H1 (cell line): ENCODE data around the gene JMJD8. TPM values are rescaled to one million over a fixed set of nuclear protein-coding genes. Genes with fewer than 3 reads are reported as not detected.

ENCODE experiments used
- CTCF ChIA-PET: fragments of 300-600 bp; sonication (Branson Sonifier 250); formaldehyde crosslinking; loops from one replicate; lab custom pipeline; 2021; ENCODE audit not compliant: partially characterized antibody; lab: Charles Lee
- POLR2A ChIA-PET: fragments of 300-600 bp; sonication (Branson Sonifier 250); formaldehyde crosslinking; loops from one replicate; lab custom pipeline; 2021; ENCODE audit warnings: inconsistent platforms; ENCODE audit not compliant: partially characterized antibody; lab: Charles Lee
- DNase-seq, 2 experiments: peaks; one replicate each; pipeline versions ENCODE4 v3.0.0 to v3.0.0-alpha.2; 2010 to 2022; ENCODE audit warnings: low spot score in 2 of 2, low read depth in 1 of 2, mixed read lengths in 1 of 2
- FAIRE-seq: peaks from 2 replicates; lab custom pipeline; 2011; peaks lifted over from hg19 to GRCh38; lab: Jason Lieb, UNC
- H2AFZ ChIP-seq: 2 replicates; pipeline ENCODE4 v1.8.1; 2012; ENCODE audit warnings: low read length, inconsistent platforms
- H2AK5ac ChIP-seq: 2 replicates; pipeline ENCODE4 v1.6.1; 2013; ENCODE audit warnings: low read depth, low read length
- H2BK120ac ChIP-seq: replicated peaks from 2 replicates; pipeline ENCODE3; 2013; ENCODE audit warnings: low read depth, low read length, inconsistent platforms
- H2BK12ac ChIP-seq: 2 replicates; pipeline ENCODE4 v1.6.1; 2013; ENCODE audit warnings: low read depth, low read length
- H2BK15ac ChIP-seq: 2 replicates; pipeline ENCODE4 v1.6.1; 2013; ENCODE audit warnings: low read length
- H2BK20ac ChIP-seq: 2 replicates; pipeline ENCODE4 v1.6.1; 2013; ENCODE audit warnings: low read length
- H2BK5ac ChIP-seq: 2 replicates; pipeline ENCODE4 v1.6.1; 2013; ENCODE audit warnings: low read depth, low read length
- H3K14ac ChIP-seq: 2 replicates; pipeline ENCODE4 v1.6.1; 2013; ENCODE audit warnings: inconsistent platforms; ENCODE audit not compliant: insufficient read length
- H3K18ac ChIP-seq: 2 replicates; pipeline ENCODE4 v1.6.1; 2013; ENCODE audit warnings: low read length; ENCODE audit errors: extremely low read depth
- H3K23ac ChIP-seq: 2 replicates; pipeline ENCODE4 v1.6.1; 2013; ENCODE audit warnings: inconsistent platforms; ENCODE audit not compliant: insufficient read length
- H3K23me2 ChIP-seq: 2 replicates; pipeline ENCODE4 v1.6.1; 2013; ENCODE audit warnings: low read depth, low read length
- H3K27ac ChIP-seq: 2 replicates; pipeline ENCODE4 v1.6.1; 2011; ENCODE audit warnings: low read depth, low read length, inconsistent platforms
- H3K27me3 ChIP-seq, 4 experiments: replicated peaks in 1 of 4; 1 replicate in 1 of 4; 2 replicates in 3 of 4; pipeline versions ENCODE4 v1.6.1 to v1.8.1; 2011 to 2013; ENCODE audit warnings: low read length in 3 of 4, mild to moderate bottlenecking in 3 of 4, inconsistent platforms in 2 of 4, mixed read lengths in 2 of 4, moderate library complexity in 1 of 4; ENCODE audit not compliant: control insufficient read depth in 3 of 4, insufficient read depth in 3 of 4; ENCODE audit errors: extremely low read depth in 1 of 4
- H3K36me3 ChIP-seq, 4 experiments: 2 replicates each; pipeline versions ENCODE4 v1.6.1 to v1.8.1; 2011 to 2013; ENCODE audit warnings: mild to moderate bottlenecking in 4 of 4, low read length in 3 of 4, moderate library complexity in 2 of 4, control low read depth in 1 of 4, inconsistent platforms in 1 of 4; ENCODE audit not compliant: insufficient read depth in 4 of 4, control insufficient read depth in 2 of 4
- H3K4ac ChIP-seq: replicated peaks from 2 replicates; pipeline ENCODE3; 2013; ENCODE audit warnings: low read length, low read depth, mixed read lengths, inconsistent platforms; ENCODE audit not compliant: insufficient read length
- H3K4me1 ChIP-seq, 4 experiments: replicated peaks in 1 of 4; 1 replicate in 1 of 4; 2 replicates in 3 of 4; pipeline versions ENCODE4 v1.6.1 to v1.8.1; 2011 to 2013; ENCODE audit warnings: low read length in 3 of 4, inconsistent platforms in 2 of 4, mixed read lengths in 1 of 4; ENCODE audit not compliant: insufficient read depth in 4 of 4, control insufficient read depth in 3 of 4
- H3K4me2 ChIP-seq, 2 experiments: 2 replicates each; pipeline versions ENCODE4 v1.6.1 to v1.8.1; 2011 to 2013; ENCODE audit warnings: low read depth in 2 of 2, low read length in 2 of 2, control low read depth in 1 of 2, inconsistent platforms in 1 of 2, mild to moderate bottlenecking in 1 of 2; ENCODE audit not compliant: insufficient read depth in 1 of 2
- H3K4me3 ChIP-seq, 4 experiments: fragments of 200-600, 300-600 bp in 1 of 4; sonication (generic), shearing (Covaris generic), sonication (Bioruptor Twin) in 1 of 4; 2 replicates each; pipeline versions ENCODE4 v1.5.1 to v1.8.1; 2011 to 2016; ENCODE audit warnings: low read length in 4 of 4, low read depth in 3 of 4, control low read depth in 2 of 4, inconsistent platforms in 2 of 4, mild to moderate bottlenecking in 2 of 4, mixed read lengths in 1 of 4, moderate library complexity in 1 of 4; ENCODE audit not compliant: insufficient read depth in 2 of 4; ENCODE audit errors: extremely low read depth in 1 of 4
- H3K56ac ChIP-seq: replicated peaks from 2 replicates; pipeline ENCODE3; 2013; ENCODE audit warnings: low read depth, mild to moderate bottlenecking, mixed read lengths, low read length, inconsistent platforms; ENCODE audit not compliant: insufficient read length
- H3K79me1 ChIP-seq: 2 replicates; pipeline ENCODE4 v1.6.1; 2013; ENCODE audit warnings: low read depth, low read length, control low read depth
- H3K79me2 ChIP-seq, 2 experiments: 2 replicates each; pipeline versions ENCODE4 v1.6.1 to v1.8.1; 2012 to 2013; ENCODE audit warnings: low read length in 2 of 2, mild to moderate bottlenecking in 2 of 2, inconsistent platforms in 1 of 2; ENCODE audit not compliant: insufficient read depth in 2 of 2, control insufficient read depth in 1 of 2
- H3K9ac ChIP-seq, 4 experiments: replicated peaks in 1 of 4; 1 replicate in 1 of 4; 2 replicates in 3 of 4; pipeline versions ENCODE4 v1.6.1 to v1.8.1; 2011 to 2013; ENCODE audit warnings: low read depth in 3 of 4, low read length in 3 of 4, control low read depth in 2 of 4, mild to moderate bottlenecking in 2 of 4, moderate library complexity in 2 of 4, inconsistent platforms in 1 of 4; ENCODE audit errors: extremely low read depth in 1 of 4
- H3K9me3 ChIP-seq, 2 experiments: 2 replicates each; pipeline versions ENCODE4 v1.6.1 to v1.8.1; 2012 to 2013; ENCODE audit warnings: mild to moderate bottlenecking in 2 of 2, moderate library complexity in 2 of 2, control low read depth in 1 of 2, inconsistent platforms in 1 of 2, low read depth in 1 of 2, low read length in 1 of 2, mixed read lengths in 1 of 2; ENCODE audit not compliant: insufficient read depth in 2 of 2
- H4K20me1 ChIP-seq, 2 experiments: replicated peaks in 1 of 2; 2 replicates each; pipeline versions ENCODE3 to v1.8.1; 2011 to 2013; ENCODE audit warnings: inconsistent platforms in 2 of 2, low read length in 2 of 2, mild to moderate bottlenecking in 1 of 2; ENCODE audit not compliant: insufficient read depth in 2 of 2, control insufficient read depth in 1 of 2
- H4K5ac ChIP-seq: 2 replicates; pipeline ENCODE4 v1.6.1; 2013; ENCODE audit warnings: low read length, low read depth, mixed read lengths, inconsistent platforms; ENCODE audit not compliant: insufficient read length
- H4K8ac ChIP-seq: 2 replicates; pipeline ENCODE4 v1.8.0; 2013; ENCODE audit warnings: mild to moderate bottlenecking, moderate library complexity, low read length, inconsistent platforms; ENCODE audit not compliant: insufficient read depth; ENCODE audit errors: extremely low read depth
- H4K91ac ChIP-seq: replicated peaks from 2 replicates; pipeline ENCODE3; 2013; ENCODE audit warnings: low read length, mixed read lengths, inconsistent platforms; ENCODE audit not compliant: insufficient read length
- CEBPB ChIP-seq: IDR thresholded peaks from 2 replicates; pipeline ENCODE4 v1.6.1; 2012; ENCODE audit warnings: low read depth, low read length
- MAX ChIP-seq: IDR thresholded peaks from 2 replicates; pipeline ENCODE4 v1.6.1; 2012; ENCODE audit warnings: inconsistent platforms
- RXRA ChIP-seq: IDR thresholded peaks from 2 replicates; pipeline ENCODE4 v1.6.1; 2011; ENCODE audit warnings: low read depth, mild to moderate bottlenecking, low read length, moderate library complexity; ENCODE audit not compliant: insufficient read depth
- TBP ChIP-seq: IDR thresholded peaks from 2 replicates; pipeline ENCODE4 v1.6.1; 2011; ENCODE audit warnings: low read depth, low read length, improper control_type of control experiment
- TCF12 ChIP-seq: IDR thresholded peaks from 2 replicates; pipeline ENCODE4 v1.6.1; 2011; ENCODE audit warnings: low read depth, mild to moderate bottlenecking, low read length
- ZNF274 ChIP-seq: IDR thresholded peaks from 2 replicates; pipeline ENCODE4 v1.7.0; 2012; ENCODE audit warnings: low read length, borderline replicate concordance; ENCODE audit errors: extremely low read depth
- WGBS, 2 experiments: shearing (Covaris generic) in 1 of 2; methylation state at CpG; one replicate each; pipeline versions ENCODE4 v1.1.6 to v1.1.7; 2013 to 2015; ENCODE audit warnings: low lambda C conversion rate in 2 of 2, mixed read lengths in 2 of 2, inconsistent platforms in 1 of 2, low coverage in 1 of 2, missing lambda C conversion rate in 1 of 2; ENCODE audit not compliant: insufficient replicate concordance in 2 of 2, insufficient coverage in 1 of 2, insufficient read length in 1 of 2; ENCODE audit errors: extremely low coverage in 1 of 2, missing lambda C conversion rate in 1 of 2; 5-methylcytosine and 5-hydroxymethylcytosine counted together
- polyA plus RNA-seq, 7 experiments: library from polyadenylated mRNA; depleted of rRNA in 3 of 7; stranded (reverse) in 5 of 7; unstranded in 2 of 7; fragments of >200 nt in 5 of 7; fragments of 200-250 nt in 2 of 7; gene quantifications; 1 replicate in 5 of 7; 2 replicates in 1 of 7; 4 replicates in 1 of 7; pipeline versions ENCODE4 v1.2.1 to v1.2.3, GENCODE V29; 2011 to 2013; ENCODE audit warnings: missing spikeins in 2 of 7, mixed read lengths in 2 of 7
- total RNA-seq: library from RNA; stranded (reverse); fragmentation: NEBNext Ultra II Directional; extraction: Animal tissue kit (Norgen Biotek cat#: 25700); gene quantifications from 2 replicates; pipeline ENCODE4 v1.2.1, GENCODE V29; 2021
- TF ChIP-seq, protein P1 (sequence below), 3 experiments: IDR thresholded peaks; 1 replicate in 2 of 3; 2 replicates in 1 of 3; pipeline versions ENCODE4 v1.5.1 to v1.6.1; 2011; ENCODE audit warnings: low read length in 3 of 3, mild to moderate bottlenecking in 3 of 3, inconsistent platforms in 2 of 3, low read depth in 1 of 3, moderate library complexity in 1 of 3; ENCODE audit not compliant: insufficient read depth in 1 of 3; ENCODE audit errors: control extremely low read depth in 1 of 3

Gene JMJD8
- total and polyA plus RNA-seq, 2 of the 8 experiments (the other 6 are each of a cell fraction or from before 2014, with no cell fraction given), result 46.4 to 87.4 TPM

GRCh38 chr16:725041-725376, 40.9 kb upstream of the JMJD8 start:
- Histone ChIP-seq H3K27ac (no peak overlapping the region), H3K56ac (no peak overlapping the region), H3K27me3 (peaks cover 0 to 16% (median 5%) of the 10 kb centered on the region in 4 experiments; a peak in 4 of 7 replicates), H2BK12ac (no peak overlapping the region), H3K23ac (no peak overlapping the region), H3K9me3 (no peaks in the 10 kb centered on the region; a peak in 1 of 4 replicates), H2BK120ac (no peak overlapping the region), H3K14ac (no peak overlapping the region), H4K5ac (no peak overlapping the region), H3K23me2 (peaks cover 27% of the 10 kb centered on the region; the same call in 1 of the 2 replicates), H3K4me2 (no peak overlapping the region), H3K79me2 (no peaks in the 10 kb centered on the region), H2AFZ (no peak overlapping the region), H3K4me1 (peaks cover 0 to 18% (median 11%) of the 10 kb centered on the region in 4 experiments; a peak in 5 of 7 replicates), H2BK20ac (no peak overlapping the region), H3K18ac (no peak overlapping the region), H3K9ac (no peak overlapping the region), H3K4me3 (no peak overlapping the region), H4K8ac (no peak overlapping the region), H3K36me3 (peaks cover 0 to 6% (median 0%) of the 10 kb centered on the region in 4 experiments; a peak in 1 of 8 replicates), H2BK5ac (no peak overlapping the region), H4K91ac (no peak overlapping the region), H4K20me1 (peaks cover 4 to 12% of the 10 kb centered on the region in 2 experiments), H3K79me1 (no peaks in the 10 kb centered on the region), H2BK15ac (no peak overlapping the region), H3K4ac (no peak overlapping the region), H2AK5ac (no peak overlapping the region)
- no peak for FAIRE-seq
- 80% methylated on average over 7 of the region's 7 CpGs; no CpG with 5 or more reads in 1 of the 2 experiments for WGBS, 2 experiments
- TF ChIP-seq, protein P1, sequence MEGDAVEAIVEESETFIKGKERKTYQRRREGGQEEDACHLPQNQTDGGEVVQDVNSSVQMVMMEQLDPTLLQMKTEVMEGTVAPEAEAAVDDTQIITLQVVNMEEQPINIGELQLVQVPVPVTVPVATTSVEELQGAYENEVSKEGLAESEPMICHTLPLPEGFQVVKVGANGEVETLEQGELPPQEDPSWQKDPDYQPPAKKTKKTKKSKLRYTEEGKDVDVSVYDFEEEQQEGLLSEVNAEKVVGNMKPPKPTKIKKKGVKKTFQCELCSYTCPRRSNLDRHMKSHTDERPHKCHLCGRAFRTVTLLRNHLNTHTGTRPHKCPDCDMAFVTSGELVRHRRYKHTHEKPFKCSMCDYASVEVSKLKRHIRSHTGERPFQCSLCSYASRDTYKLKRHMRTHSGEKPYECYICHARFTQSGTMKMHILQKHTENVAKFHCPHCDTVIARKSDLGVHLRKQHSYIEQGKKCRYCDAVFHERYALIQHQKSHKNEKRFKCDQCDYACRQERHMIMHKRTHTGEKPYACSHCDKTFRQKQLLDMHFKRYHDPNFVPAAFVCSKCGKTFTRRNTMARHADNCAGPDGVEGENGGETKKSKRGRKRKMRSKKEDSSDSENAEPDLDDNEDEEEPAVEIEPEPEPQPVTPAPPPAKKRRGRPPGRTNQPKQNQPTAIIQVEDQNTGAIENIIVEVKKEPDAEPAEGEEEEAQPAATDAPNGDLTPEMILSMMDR (IDR thresholded peaks at IDR 0.05; ENCODE audit: control extremely low read depth in 1 of 3, insufficient read depth in 1 of 3, low read depth in 1 of 3, low read length in 3 of 3), result no peak
- TF ChIP-seq TCF12 (no peak), CEBPB (no peak), ZNF274 (no peak), TBP (no peak), MAX (no peak), RXRA (no peak)
- ChIA-PET POLR2A (interaction anchor here (1.1 to 23.0 kb wide), 15 partner anchors 2 to 76 kb away, joined by 3 to 353 read pairs (median 7); partner anchors contain the start of genes ANTKMT, CCDC78, CHTF18 and CIAO3), CTCF (interaction anchor here (0.5 to 35.8 kb wide), 4 partner anchors 8 to 76 kb away, joined by 3 to 977 read pairs (median 700); partner anchors contain the start of genes ANTKMT, CCDC78, CHTF18 and CIAO3)
- DNase-seq, result peak in 1 of 2 experiments; percentile 39
